DLD1 (cell line): Measurements from ENCODE around the gene FYN.

Experiments
- in situ Hi-C: cut with HindIII; loops from 2 replicates; pipeline ENCODE4 v1.10.0; 2017; ENCODE audit warnings: low sequenced_read_pairs

The FYN gene

GRCh38 chr6:111884068-111884467 lies 10.8 kb upstream of the FYN start:
- in situ Hi-C loops: no loop called here

- in situ Hi-C loops: no loop called here
Observed at GRCh38 chr6:111880181-111880888, 7.1 kb upstream of the FYN start.

GRCh38 chr6:111875741-111876140 lies 2.5 kb upstream of the FYN start:
- in situ Hi-C loops: no loop called here

- in situ Hi-C loops: no loop called here
Observed at GRCh38 chr6:111874025-111874415, 768 bp upstream of the FYN start.

- in situ Hi-C loops: no loop called here
Observed at GRCh38 chr6:111872401-111873177, 663 bp downstream of the FYN start.

GRCh38 chr6:111871725-111872400 lies 1.4 kb downstream of the FYN start:
- in situ Hi-C loops: no loop called here

- in situ Hi-C loops: no loop called here
Observed at GRCh38 chr6:111871207-111871606, 2.0 kb downstream of the FYN start.

GRCh38 chr6:111870742-111871064 lies 2.5 kb downstream of the FYN start:
- in situ Hi-C loops: no loop called here

- in situ Hi-C loops: no loop called here
Observed at GRCh38 chr6:111870051-111870741, 3.1 kb downstream of the FYN start.

- in situ Hi-C loops: no loop called here
Observed at GRCh38 chr6:111866857-111867256, 6.4 kb downstream of the FYN start.

GRCh38 chr6:111865909-111866546 lies 7.2 kb downstream of the FYN start:
- in situ Hi-C loops: no loop called here

GRCh38 chr6:111865049-111865585 lies 8.1 kb downstream of the FYN start:
- in situ Hi-C loops: no loop called here

- in situ Hi-C loops: no loop called here
Observed at GRCh38 chr6:111864138-111865048, 8.9 kb downstream of the FYN start.

- in situ Hi-C loops: no loop called here
Observed at GRCh38 chr6:111862741-111863140, 10.5 kb downstream of the FYN start.

- in situ Hi-C loops: no loop called here
Observed at GRCh38 chr6:111862314-111862713, 10.9 kb downstream of the FYN start.

GRCh38 chr6:111861431-111861885 lies 11.8 kb downstream of the FYN start:
- in situ Hi-C loops: no loop called here

- in situ Hi-C loops: no loop called here
Observed at GRCh38 chr6:111858347-111858746, 14.9 kb downstream of the FYN start.

GRCh38 chr6:111857674-111858337 lies 15.4 kb downstream of the FYN start:
- in situ Hi-C loops: no loop called here

- in situ Hi-C loops: no loop called here
Observed at GRCh38 chr6:111855753-111856152, 17.5 kb downstream of the FYN start.
